NCI-H187 treated with DMSO at 0.1 percent for 48 hours (cell line): ENCODE data around the gene MIS12.

ENCODE experiments used
- DNase-seq: peaks from one replicate; lab custom pipeline; 2025; lab: John Stamatoyannopoulos, UW

Gene MIS12

DNA sequence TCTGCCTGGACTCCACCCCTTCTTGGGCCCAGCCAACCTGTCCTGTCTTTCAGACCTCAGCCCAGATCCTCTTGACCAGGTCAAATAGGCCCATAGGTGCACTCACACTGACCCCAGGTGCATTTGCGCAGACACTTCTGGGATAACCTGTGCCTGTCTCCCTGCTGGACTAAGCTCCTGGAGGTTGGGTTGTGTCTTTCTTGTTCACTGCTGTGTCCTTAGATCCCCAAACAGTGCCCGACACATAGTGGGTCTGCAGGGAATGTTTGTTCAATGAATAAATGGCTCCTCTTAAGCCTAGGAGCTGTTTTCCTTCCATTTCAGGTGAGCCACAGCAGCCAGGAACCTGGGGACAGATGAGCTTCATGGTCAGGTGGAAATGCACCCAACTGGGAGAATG, 49.1 kb downstream of the MIS12 start:
- no peak for DNase-seq

- DNase-seq: no peak
Measured at GRCh38 chr17:5536866-5537650, 50.7 kb downstream of the MIS12 start.

GRCh38 chr17:5539286-5539685, 52.9 kb downstream of the MIS12 start:
- no peak for DNase-seq

DNA sequence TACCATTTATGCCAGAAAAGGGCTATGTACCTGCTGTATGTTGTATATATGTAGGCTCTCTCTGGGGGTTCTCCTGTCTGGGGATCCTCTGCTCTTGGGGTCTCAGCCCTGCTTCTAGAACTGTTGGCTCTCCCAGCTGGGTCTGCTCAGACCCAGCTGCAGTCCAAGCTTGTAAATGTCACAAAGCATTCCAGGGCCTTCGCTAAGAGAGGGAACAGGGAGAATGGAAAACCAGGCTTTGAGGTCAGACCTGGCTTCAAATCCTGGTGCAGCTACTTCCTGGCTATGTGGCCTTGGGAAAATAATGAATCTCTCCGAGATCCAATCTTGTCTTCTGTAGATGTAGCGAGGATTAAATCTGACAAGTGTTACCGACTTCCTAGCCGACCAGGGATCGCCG, 54.0 kb downstream of the MIS12 start:
- DNase-seq: no peak
